KOPT-K1 (cell line): ENCODE data around the gene ABITRAM.
"Not testable (repeated sequence)": the region's sequence is repeated elsewhere in the genome, so short reads cannot be mapped to it uniquely, and the experiment has no call there.

Source experiments
- H3K27ac ChIP-seq: fragments of 200-600 bp; sonication (generic); 2 replicates; pipeline ENCODE4 v1.5.1; 2016; ENCODE audit warnings: antibody characterized with exemption, mild to moderate bottlenecking, low read depth, low read length; ENCODE audit not compliant: poor library complexity, severe bottlenecking
- H3K36me3 ChIP-seq: fragments of 200-600 bp; sonication (generic); 2 replicates; pipeline ENCODE4 v1.5.1; 2017; ENCODE audit warnings: antibody characterized with exemption, mild to moderate bottlenecking, low read length, moderate library complexity; ENCODE audit not compliant: insufficient read depth
- H3K9me3 ChIP-seq: fragments of 200-600 bp; sonication (generic); 2 replicates; pipeline ENCODE4 v1.5.1; 2017; ENCODE audit warnings: antibody characterized with exemption, low read length, mild to moderate bottlenecking; ENCODE audit not compliant: insufficient read depth, poor library complexity, severe bottlenecking

Gene ABITRAM

GRCh38 chr9:108956022-108956630 is 21.9 kb downstream of the ABITRAM start:
- H3K9me3 ChIP-seq, result no peaks in the 10 kb centered on the region
- H3K36me3 ChIP-seq, result peaks cover 7% of the 10 kb centered on the region; the same call in 1 of the 2 replicates
- H3K27ac ChIP-seq, result no peak overlapping the region

GRCh38 chr9:108956631-108957026 is 22.4 kb downstream of the ABITRAM start:
- H3K27ac ChIP-seq, result no peak overlapping the region
- peaks cover 8% of the 10 kb centered on the region; the same call in 1 of the 2 replicates for H3K36me3 ChIP-seq
- no peaks in the 10 kb centered on the region for H3K9me3 ChIP-seq

- Histone ChIP-seq H3K27ac (no peak overlapping the region), H3K9me3 (no peaks in the 10 kb centered on the region), H3K36me3 (peaks cover 15% of the 10 kb centered on the region; the same call in 1 of the 2 replicates)
Measured at GRCh38 chr9:108960331-108960730, 26.1 kb downstream of the ABITRAM start.

GRCh38 chr9:108961151-108961550 is 27.0 kb downstream of the ABITRAM start:
- Histone ChIP-seq H3K27ac (no peak overlapping the region), H3K36me3 (peaks cover 20% of the 10 kb centered on the region), H3K9me3 (no peaks in the 10 kb centered on the region)

- Histone ChIP-seq H3K27ac (no peak overlapping the region), H3K36me3 (peaks cover 27% of the 10 kb centered on the region), H3K9me3 (no peaks in the 10 kb centered on the region)
Measured at GRCh38 chr9:108963459-108964143, 29.4 kb downstream of the ABITRAM start.

- no peak overlapping the region for H3K27ac ChIP-seq
- peaks cover 38% of the 10 kb centered on the region for H3K36me3 ChIP-seq
- H3K9me3 ChIP-seq, result peaks cover 16% of the 10 kb centered on the region
Measured at GRCh38 chr9:108967916-108968315, 33.7 kb downstream of the ABITRAM start.

GRCh38 chr9:108971392-108971791 is 37.2 kb downstream of the ABITRAM start:
- Histone ChIP-seq H3K9me3 (peaks cover 16% of the 10 kb centered on the region), H3K36me3 (peaks cover 33% of the 10 kb centered on the region)
- H3K27ac ChIP-seq, result not testable (repeated sequence)

GRCh38 chr9:108972186-108972585 is 38.0 kb downstream of the ABITRAM start:
- peaks cover 16% of the 10 kb centered on the region for H3K9me3 ChIP-seq
- no peak overlapping the region for H3K27ac ChIP-seq
- peaks cover 28% of the 10 kb centered on the region for H3K36me3 ChIP-seq

- no peak overlapping the region for H3K27ac ChIP-seq
- H3K36me3 ChIP-seq, result peaks cover 33% of the 10 kb centered on the region
- peaks cover 16% of the 10 kb centered on the region for H3K9me3 ChIP-seq
Measured at GRCh38 chr9:108972626-108973209, 38.5 kb downstream of the ABITRAM start.

GRCh38 chr9:108973895-108974294 is 39.7 kb downstream of the ABITRAM start:
- Histone ChIP-seq H3K36me3 (peaks cover 45% of the 10 kb centered on the region), H3K27ac (no peak overlapping the region), H3K9me3 (peaks cover 16% of the 10 kb centered on the region)

- Histone ChIP-seq H3K27ac (no peak overlapping the region), H3K36me3 (peaks cover 44% of the 10 kb centered on the region), H3K9me3 (no peaks in the 10 kb centered on the region)
Measured at GRCh38 chr9:108978205-108978604, 44.0 kb downstream of the ABITRAM start.

GRCh38 chr9:108980893-108981292 is 46.7 kb downstream of the ABITRAM start:
- Histone ChIP-seq H3K36me3 (peaks cover 38% of the 10 kb centered on the region), H3K27ac (no peak overlapping the region), H3K9me3 (no peaks in the 10 kb centered on the region)

- peaks cover 29% of the 10 kb centered on the region for H3K36me3 ChIP-seq
- peaks cover 7% of the 10 kb centered on the region for H3K9me3 ChIP-seq
- no peak overlapping the region for H3K27ac ChIP-seq
Measured at GRCh38 chr9:108983885-108984284, 49.7 kb downstream of the ABITRAM start.
